Activated gamma-delta T cell treated with anti-CD3 and anti-CD28 coated beads, Interleukin-2, amount 50 U/mL, for 16 hours (primary cell): ENCODE data around the gene EXOC3L4.
"Not testable (repeated sequence)": the region's sequence is repeated elsewhere in the genome, so short reads cannot be mapped to it uniquely, and the experiment has no call there.

Source experiments
- DNase-seq: peaks from one replicate; pipeline ENCODE4 v3.0.0-alpha.2; 2020; ENCODE audit warnings: low read depth

EXOC3L4 gene

GRCh38 chr14:103151270-103151945, 56.9 kb downstream of the EXOC3L4 start:
- DNase-seq = no peak

- no peak for DNase-seq
Observed at GRCh38 chr14:103155010-103155409, 60.5 kb downstream of the EXOC3L4 start.

DNA sequence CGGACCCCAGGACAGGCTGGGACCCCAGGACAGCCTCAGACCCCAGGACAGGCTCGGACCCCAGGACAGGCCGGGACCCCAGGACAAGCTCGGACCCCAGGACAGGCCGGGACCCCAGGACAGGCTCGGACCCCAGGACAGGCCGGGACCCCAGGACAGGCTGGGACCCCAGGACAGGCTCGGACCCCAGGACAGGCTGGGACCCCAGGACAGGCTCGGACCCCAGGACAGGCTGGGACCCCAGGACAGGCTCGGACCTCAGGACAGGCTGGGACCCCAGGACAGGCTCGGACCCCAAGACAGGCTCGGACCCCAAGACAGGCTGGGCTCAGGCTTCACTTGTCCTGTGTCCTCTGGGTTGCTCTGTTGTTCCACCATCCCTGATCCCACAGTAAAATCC, 60.9 kb downstream of the EXOC3L4 start:
- DNase-seq = not testable (repeated sequence)

DNA sequence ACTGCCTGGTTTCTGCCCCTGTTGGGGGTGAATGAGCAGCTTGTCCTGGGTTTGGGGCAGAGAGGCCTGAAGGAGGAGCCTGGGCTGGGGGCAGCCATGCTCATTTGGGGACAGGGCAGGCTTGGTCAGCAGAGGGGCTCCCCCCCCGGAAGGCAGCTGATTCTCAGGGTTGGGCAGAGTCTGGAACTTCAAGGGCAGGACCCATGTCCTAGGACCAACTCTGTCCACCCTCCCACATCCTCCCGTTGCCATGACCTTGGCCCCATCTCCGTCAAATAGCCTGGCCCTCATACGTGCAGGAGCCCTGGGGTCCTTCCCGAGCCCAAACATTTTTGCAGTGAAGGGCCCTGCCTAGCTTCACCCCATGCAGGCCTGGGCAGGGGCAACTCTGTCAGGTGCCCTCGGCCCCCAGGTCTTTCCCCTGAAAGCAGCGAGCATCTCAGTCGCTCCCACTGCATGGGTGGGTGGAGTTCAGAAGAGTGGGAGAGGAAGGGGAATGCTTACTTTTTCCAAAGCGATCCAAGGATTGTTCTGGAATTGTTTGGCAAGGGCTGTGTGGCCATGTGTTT, 61.4 kb downstream of the EXOC3L4 start:
- DNase-seq = no peak

DNA sequence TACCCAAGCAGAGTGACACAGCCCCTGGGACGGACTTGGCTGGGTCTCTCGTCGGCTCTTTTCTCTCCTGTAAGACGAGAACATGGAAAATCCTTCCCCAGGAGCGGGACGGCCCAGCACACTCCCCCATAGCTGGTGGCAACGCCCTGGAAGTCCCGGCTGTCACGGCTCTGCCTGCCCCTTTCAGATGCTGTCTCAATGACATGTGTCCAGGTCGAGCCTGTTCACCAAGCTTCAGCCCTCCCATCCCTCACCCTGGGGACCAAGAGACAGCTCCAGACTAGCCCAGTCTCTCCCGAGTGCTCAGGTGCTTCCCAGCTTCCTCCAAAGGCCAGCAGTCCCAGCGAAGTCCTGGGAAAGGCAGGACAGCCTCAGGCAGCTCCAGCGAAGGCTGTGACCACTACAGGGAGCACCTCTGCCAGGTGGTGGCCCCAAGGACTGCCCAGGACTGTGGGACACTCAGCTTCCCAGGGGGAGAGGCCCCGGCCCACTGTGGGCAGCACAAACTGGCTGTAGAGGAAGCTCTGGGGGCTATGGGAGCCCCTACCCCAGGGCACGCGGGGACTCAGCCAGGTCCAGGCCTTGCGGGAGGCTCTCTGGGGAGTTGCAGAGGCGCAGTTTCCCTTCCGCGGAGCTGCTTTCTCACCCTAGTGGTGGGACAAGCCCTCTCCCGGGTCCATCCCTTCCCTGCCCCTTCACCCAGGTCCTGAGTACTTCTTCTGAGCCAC, 62.3 kb downstream of the EXOC3L4 start:
- DNase-seq = no peak

DNA sequence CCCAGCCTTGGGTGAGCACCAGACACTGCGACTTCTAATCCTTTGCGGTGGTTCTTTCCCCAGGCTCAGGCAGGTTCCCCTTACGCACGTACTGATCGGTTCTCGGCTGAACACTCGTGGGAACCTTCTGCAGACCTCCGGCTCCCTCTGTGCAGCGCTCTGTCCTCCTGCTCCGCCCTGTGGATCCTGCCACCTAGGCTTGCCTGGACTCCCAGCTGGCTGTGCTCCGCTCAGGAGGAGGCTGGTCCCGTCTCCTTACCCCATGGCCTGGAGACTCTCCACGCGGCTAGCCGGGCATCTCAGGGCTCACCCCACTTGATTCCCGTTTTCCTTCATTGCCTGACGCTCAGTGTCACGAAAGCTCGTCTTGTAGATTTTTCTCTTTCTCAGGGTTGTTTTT, 63.4 kb downstream of the EXOC3L4 start:
- no peak for DNase-seq

DNA sequence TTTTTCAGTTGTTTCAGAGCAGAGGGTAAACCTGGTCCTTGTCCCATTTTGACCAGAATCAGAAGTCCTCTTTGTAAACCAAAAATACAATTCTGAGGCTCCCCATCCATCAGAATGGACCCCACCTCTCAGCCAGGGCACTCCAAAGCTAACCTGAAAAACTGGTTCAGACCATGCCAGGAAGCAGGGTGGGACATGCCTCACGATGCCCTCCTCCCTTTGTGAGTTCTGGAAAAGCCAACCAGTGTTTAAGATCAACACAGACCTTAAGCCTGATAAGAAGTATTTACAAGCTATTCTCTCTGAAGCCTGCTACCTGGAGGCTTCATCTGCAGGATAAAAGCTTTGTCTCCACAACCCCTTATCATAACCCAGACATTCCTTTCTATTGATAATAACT, 64.2 kb downstream of the EXOC3L4 start:
- no peak for DNase-seq
